ENCODE measurements around the gene ALKBH5. TPM values are rescaled to one million over a fixed set of nuclear protein-coding genes. Genes with fewer than 3 reads are reported as not detected.

The ALKBH5 gene
- total and polyA plus RNA-seq, 2 experiments from 2014 or later: 32.2 to 117 TPM

DNA sequence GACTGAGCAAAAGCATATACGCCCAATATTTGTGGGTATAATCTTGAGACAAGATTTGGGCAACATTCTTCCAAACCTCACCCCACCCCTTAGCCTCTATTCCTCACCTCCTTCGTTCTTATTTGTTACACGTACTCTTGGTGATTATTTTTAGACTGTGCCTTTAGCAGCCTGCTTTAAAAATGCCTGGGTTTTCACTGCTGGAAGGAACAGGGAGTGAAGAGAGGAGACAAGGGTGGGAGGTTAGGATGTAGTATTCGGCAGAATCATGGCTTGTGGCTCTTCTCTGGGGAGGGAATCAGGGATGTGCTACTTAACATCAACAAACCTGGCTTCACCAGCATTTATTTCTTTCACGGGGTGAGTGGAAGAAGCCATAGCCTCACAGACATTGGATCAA is 11.6 kb downstream of the ALKBH5 start (continued):
- TF ChIP-seq EZH2phosphoT487 (IDR thresholded peaks at IDR 0.05; ENCODE audit: unreplicated experiment) (no peak), JUNB (IDR thresholded peaks at IDR 0.05; ENCODE audit: unreplicated experiment) (no peak), ETS1 (IDR thresholded peaks at IDR 0.05) (no peak), POLR2AphosphoS5 (IDR thresholded peaks at IDR 0.05; ENCODE audit: low read depth) (no peak)
- TF ChIP-seq, protein P1, sequence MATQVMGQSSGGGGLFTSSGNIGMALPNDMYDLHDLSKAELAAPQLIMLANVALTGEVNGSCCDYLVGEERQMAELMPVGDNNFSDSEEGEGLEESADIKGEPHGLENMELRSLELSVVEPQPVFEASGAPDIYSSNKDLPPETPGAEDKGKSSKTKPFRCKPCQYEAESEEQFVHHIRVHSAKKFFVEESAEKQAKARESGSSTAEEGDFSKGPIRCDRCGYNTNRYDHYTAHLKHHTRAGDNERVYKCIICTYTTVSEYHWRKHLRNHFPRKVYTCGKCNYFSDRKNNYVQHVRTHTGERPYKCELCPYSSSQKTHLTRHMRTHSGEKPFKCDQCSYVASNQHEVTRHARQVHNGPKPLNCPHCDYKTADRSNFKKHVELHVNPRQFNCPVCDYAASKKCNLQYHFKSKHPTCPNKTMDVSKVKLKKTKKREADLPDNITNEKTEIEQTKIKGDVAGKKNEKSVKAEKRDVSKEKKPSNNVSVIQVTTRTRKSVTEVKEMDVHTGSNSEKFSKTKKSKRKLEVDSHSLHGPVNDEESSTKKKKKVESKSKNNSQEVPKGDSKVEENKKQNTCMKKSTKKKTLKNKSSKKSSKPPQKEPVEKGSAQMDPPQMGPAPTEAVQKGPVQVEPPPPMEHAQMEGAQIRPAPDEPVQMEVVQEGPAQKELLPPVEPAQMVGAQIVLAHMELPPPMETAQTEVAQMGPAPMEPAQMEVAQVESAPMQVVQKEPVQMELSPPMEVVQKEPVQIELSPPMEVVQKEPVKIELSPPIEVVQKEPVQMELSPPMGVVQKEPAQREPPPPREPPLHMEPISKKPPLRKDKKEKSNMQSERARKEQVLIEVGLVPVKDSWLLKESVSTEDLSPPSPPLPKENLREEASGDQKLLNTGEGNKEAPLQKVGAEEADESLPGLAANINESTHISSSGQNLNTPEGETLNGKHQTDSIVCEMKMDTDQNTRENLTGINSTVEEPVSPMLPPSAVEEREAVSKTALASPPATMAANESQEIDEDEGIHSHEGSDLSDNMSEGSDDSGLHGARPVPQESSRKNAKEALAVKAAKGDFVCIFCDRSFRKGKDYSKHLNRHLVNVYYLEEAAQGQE (IDR thresholded peaks at IDR 0.05; ENCODE audit: unreplicated experiment): no peak

- H3F3A ChIP-seq (replicated peaks; ENCODE audit: low read depth): 0 out of 2 replicates have a peak, but pooled peaks cover 2% of the 10 kb centered on the region
- H3K4me3 ChIP-seq: no peak overlapping the region
- peaks cover 100% of the 10 kb centered on the region for H3K79me2 ChIP-seq (replicated peaks; ENCODE audit: insufficient read depth)
- no peak overlapping the region for H3K4me3 Mint-ChIP-seq
- no peaks in the 10 kb centered on the region for H3K9me2 ChIP-seq (ENCODE audit: insufficient read depth)
- no peaks in the 10 kb centered on the region for H3K4me1 Mint-ChIP-seq
- H3K4me2 ChIP-seq: no peak overlapping the region
- peaks cover 12% of the 10 kb centered on the region for H3K36me3 ChIP-seq (ENCODE audit: insufficient read depth)
- H3K27ac ChIP-seq (ENCODE audit: low read depth): no peak overlapping the region
- peaks cover 3% of the 10 kb centered on the region for H3K27me3 Mint-ChIP-seq (ENCODE audit: insufficient read depth, low read depth, poor library complexity)
- no peaks in the 10 kb centered on the region for H3K27me3 ChIP-seq (ENCODE audit: insufficient read depth)
- peaks cover 56% of the 10 kb centered on the region for H4K20me1 ChIP-seq (replicated peaks; ENCODE audit: insufficient read depth)
- no peak overlapping the region for H2AFZ ChIP-seq
- DNase-seq (ENCODE audit: low spot score) (no peak), ATAC-seq (no peak)
- H3K36me3 Mint-ChIP-seq (ENCODE audit: low read depth): peaks cover 44% of the 10 kb centered on the region
- no peaks in the 10 kb centered on the region for H3K4me1 ChIP-seq (ENCODE audit: insufficient read depth)
- no peak overlapping the region for H3K27ac Mint-ChIP-seq
- H3K9me3 Mint-ChIP-seq: no peaks in the 10 kb centered on the region
- no peak for TF ChIP-seq ZNF114 (CRISPR knock-in tag; IDR thresholded peaks at IDR 0.05)
- no peak for TF ChIP-seq EZH2phosphoT487 (IDR thresholded peaks at IDR 0.05; ENCODE audit: unreplicated experiment)
- TF ChIP-seq, protein P1 (IDR thresholded peaks at IDR 0.05; ENCODE audit: unreplicated experiment): no peak
- TF ChIP-seq POLR2AphosphoS5 (IDR thresholded peaks at IDR 0.05; ENCODE audit: low read depth): no peak
- no peak for TF ChIP-seq JUNB (IDR thresholded peaks at IDR 0.05; ENCODE audit: unreplicated experiment)
- TF ChIP-seq NANOG (IDR thresholded peaks at IDR 0.05; ENCODE audit: borderline replicate concordance): no peak
- no peak for TF ChIP-seq ZNF331 (CRISPR knock-in tag; IDR thresholded peaks at IDR 0.05; ENCODE audit: low read depth)
- TF ChIP-seq ZNF462 (CRISPR knock-in tag; IDR thresholded peaks at IDR 0.05): no peak
Observed at GRCh38 chr17:18197535-18198194, 14.0 kb downstream of the ALKBH5 start.

All from GM23338 (cell line).